ENCODE results near the gene CCDC33.
A peak's percentile ranks its signal among the peaks of the same experiment; 100 is the strongest.
"Not testable (repeated sequence)": the region's sequence is repeated elsewhere in the genome, so short reads cannot be mapped to it uniquely, and the experiment has no call there.

CCDC33 gene

GRCh38 chr15:74334127-74334526 lies 98.0 kb downstream of the CCDC33 start:
- no peak for DNase-seq (ENCODE audit: low read depth)

- DNase-seq (ENCODE audit: low read depth), result no peak
Observed at GRCh38 chr15:74335396-74335795, 99.3 kb downstream of the CCDC33 start.

GRCh38 chr15:74336061-74337005 lies 100.2 kb downstream of the CCDC33 start:
- DNase-seq (ENCODE audit: low read depth), result peak; percentile 23

DNA sequence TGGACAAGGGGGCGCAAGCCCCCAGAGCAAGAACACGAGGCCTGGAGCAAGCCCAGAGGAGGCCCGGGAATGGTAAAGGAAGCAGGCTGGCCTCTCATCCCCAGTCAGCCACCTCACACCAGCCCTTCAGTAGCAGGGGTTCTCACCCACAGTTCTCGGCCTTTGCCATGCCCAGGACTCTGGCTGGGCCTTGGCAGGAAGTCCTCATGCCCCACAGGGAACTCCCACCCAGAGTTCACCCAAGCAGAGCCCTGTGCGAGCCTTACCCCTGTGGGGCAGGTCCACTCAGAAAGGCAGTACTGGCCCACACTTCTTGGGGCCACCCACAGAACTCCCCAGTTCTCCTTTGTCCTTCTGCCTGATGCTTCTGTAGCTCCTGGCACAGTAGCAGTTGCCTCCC lies 101.0 kb downstream of the CCDC33 start:
- no peak for DNase-seq (ENCODE audit: low read depth)

- DNase-seq (ENCODE audit: low read depth), result no peak
Observed at GRCh38 chr15:74337607-74338211, 101.6 kb downstream of the CCDC33 start.

GRCh38 chr15:74338676-74339075 lies 102.5 kb downstream of the CCDC33 start:
- no peak for DNase-seq (ENCODE audit: low read depth)

DNA sequence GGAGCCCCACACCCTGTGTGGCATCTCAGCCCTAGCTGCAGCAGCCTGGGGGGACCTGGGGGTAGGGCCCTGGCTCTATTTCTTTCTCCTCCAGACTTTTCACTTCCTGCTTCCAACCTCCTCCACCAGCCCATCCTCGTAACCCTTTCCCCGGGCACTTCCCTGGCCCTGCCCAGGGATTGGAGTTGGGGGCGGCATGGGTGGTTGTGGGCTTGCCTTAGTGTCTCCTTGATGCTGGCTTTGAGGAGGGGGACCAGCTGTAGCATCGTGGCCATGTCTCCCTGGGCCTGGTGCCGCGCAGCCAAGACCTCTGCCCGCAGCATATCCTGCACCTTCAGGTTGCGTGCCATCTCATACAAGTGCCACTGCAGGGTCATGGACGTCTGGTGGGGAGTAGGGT lies 103.2 kb downstream of the CCDC33 start:
- no peak for DNase-seq (ENCODE audit: low read depth)

GRCh38 chr15:74340150-74340549 lies 104.0 kb downstream of the CCDC33 start:
- peak; percentile 24 for DNase-seq (ENCODE audit: low read depth)

GRCh38 chr15:74343127-74343796 lies 107.1 kb downstream of the CCDC33 start:
- DNase-seq (ENCODE audit: low read depth), result no peak

GRCh38 chr15:74343797-74344127 lies 107.6 kb downstream of the CCDC33 start:
- no peak for DNase-seq (ENCODE audit: low read depth)

DNA sequence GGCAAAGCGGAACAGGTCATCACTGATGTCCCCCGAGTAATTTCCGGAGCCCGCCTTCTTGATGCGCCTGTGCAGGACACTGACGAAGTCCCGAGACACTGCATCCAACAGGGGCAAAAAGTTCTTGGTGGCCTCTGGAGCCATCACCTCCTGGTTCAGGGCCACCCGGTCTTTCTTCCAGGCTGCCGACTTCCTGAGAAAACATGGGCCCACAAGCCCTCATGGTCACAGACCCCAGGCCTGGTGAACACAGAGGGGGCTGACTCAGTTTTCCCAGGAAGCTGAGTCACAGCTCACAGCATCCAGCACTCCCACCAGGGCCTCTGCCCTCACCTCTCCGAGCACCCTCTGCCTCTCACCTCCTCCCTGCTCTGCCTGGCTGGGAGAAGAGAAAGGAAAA lies 108.9 kb downstream of the CCDC33 start:
- no peak for DNase-seq (ENCODE audit: low read depth)

GRCh38 chr15:74347757-74348250 lies 111.7 kb downstream of the CCDC33 start:
- no peak for DNase-seq (ENCODE audit: low read depth)

DNA sequence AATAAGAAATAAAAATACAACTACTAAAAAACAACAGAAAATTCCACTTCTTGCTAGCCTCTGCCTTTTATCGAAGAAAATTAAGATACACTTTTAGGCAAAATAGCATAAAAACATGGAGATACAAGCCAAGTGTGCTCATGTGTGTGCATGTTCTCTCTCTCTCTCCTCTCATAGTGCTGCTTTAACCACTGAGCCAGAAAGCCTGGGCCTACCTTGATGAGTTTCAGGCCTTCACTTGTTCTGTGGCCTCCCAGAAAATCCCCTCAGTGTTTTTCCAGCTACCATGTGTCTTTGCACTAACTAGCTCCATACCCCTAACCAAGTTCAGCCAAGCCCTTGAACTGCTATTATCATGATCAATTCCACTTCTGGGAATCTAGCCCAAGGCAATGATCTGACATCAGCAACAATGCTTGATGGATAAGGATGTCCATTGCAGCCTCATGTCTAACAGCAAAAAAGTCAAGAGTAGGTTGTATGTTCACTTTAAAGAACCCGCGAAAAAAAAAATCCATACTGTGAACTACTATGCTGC lies 113.2 kb downstream of the CCDC33 start:
- DNase-seq (ENCODE audit: low read depth), result no peak

GRCh38 chr15:74350295-74351275 lies 114.5 kb downstream of the CCDC33 start:
- no peak for DNase-seq (ENCODE audit: low read depth)

GRCh38 chr15:74351670-74352069 lies 115.5 kb downstream of the CCDC33 start:
- no peak for DNase-seq (ENCODE audit: low read depth)

GRCh38 chr15:74352393-74352910 lies 116.3 kb downstream of the CCDC33 start:
- no peak for DNase-seq (ENCODE audit: low read depth)

GRCh38 chr15:74353992-74354391 lies 117.9 kb downstream of the CCDC33 start:
- DNase-seq (ENCODE audit: low read depth), result not testable (repeated sequence)

GRCh38 chr15:74356050-74356449 lies 119.9 kb downstream of the CCDC33 start:
- DNase-seq (ENCODE audit: low read depth), result not testable (repeated sequence)

- DNase-seq (ENCODE audit: low read depth), result not testable (repeated sequence)
Observed at GRCh38 chr15:74357514-74357913, 121.4 kb downstream of the CCDC33 start.

DNA sequence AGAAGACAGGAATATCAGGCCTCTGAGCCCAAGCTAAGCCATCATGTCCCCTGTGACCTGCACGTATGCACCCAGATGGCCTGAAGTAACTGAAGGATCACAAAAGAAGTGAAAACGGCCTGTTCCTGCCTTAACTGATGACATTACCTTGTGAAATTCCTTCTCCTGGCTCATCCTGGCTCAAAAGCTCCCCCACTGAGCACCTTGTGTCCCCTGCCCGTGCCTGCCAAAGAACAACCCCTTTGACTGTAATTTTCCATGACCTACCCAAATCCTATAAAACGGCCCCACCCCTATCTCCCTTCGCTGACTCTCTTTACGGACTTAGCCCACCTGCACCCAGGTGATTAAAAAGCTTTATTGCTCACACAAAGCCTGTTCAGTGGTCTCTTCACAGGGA lies 123.2 kb downstream of the CCDC33 start:
- not testable (repeated sequence) for DNase-seq (ENCODE audit: low read depth)

- DNase-seq (ENCODE audit: low read depth), result not testable (repeated sequence)
Observed at GRCh38 chr15:74360855-74361254, 124.7 kb downstream of the CCDC33 start.

Measured in HS-5 (cell line).